T1000 (cell line): ENCODE measurements around the gene LHX1.

Experiments
- DNase-seq: peaks from one replicate; lab custom pipeline; 2025; ENCODE audit warnings: mixed read lengths; lab: John Stamatoyannopoulos, UW

LHX1 gene

GRCh38 chr17:36972186-36972700 lies 35.0 kb downstream of the LHX1 start:
- no peak for DNase-seq

GRCh38 chr17:36972905-36973304 lies 35.6 kb downstream of the LHX1 start:
- no peak for DNase-seq

- no peak for DNase-seq
Measured at GRCh38 chr17:36975922-36976515, 38.7 kb downstream of the LHX1 start.

GRCh38 chr17:36977066-36977465 lies 39.8 kb downstream of the LHX1 start:
- no peak for DNase-seq

GRCh38 chr17:36977568-36977967 lies 40.3 kb downstream of the LHX1 start:
- no peak for DNase-seq

GRCh38 chr17:36978810-36979564 lies 41.7 kb downstream of the LHX1 start:
- DNase-seq, result no peak

GRCh38 chr17:36979565-36979941 lies 42.3 kb downstream of the LHX1 start:
- DNase-seq, result no peak

GRCh38 chr17:36980280-36980761 lies 43.0 kb downstream of the LHX1 start:
- no peak for DNase-seq

GRCh38 chr17:36983618-36984017 lies 46.3 kb downstream of the LHX1 start:
- DNase-seq, result no peak

GRCh38 chr17:36989173-36989572 lies 51.9 kb downstream of the LHX1 start:
- DNase-seq, result no peak

- DNase-seq, result no peak
Measured at GRCh38 chr17:36992701-36993100, 55.4 kb downstream of the LHX1 start.

- DNase-seq, result no peak
Measured at GRCh38 chr17:36993227-36993626, 56.0 kb downstream of the LHX1 start.
